HCT116 (cell line): Measurements from ENCODE around the gene FRMD4A. TPM values are rescaled to one million over a fixed set of nuclear protein-coding genes. Genes with fewer than 3 reads are reported as not detected.

ENCODE experiments used
- ATAC-seq: fragments of 200-7000 bp; cut with Tn5 transposase; 2 replicates; pipeline ENCODE4 v1.9.1; 2020; ENCODE audit warnings: mild to moderate bottlenecking, moderate library complexity
- BruUV-seq: library from RNA; stranded (reverse); fragments of 400-500 nt; replicated peaks from 2 replicates; lab custom pipeline; 2021; lab: Mats Ljungman, UMichigan
- CTCF ChIA-PET: fragments of 300-600 bp; sonication (Branson Sonifier 250); formaldehyde crosslinking; loops from one replicate; lab custom pipeline; 2021; ENCODE audit warnings: antibody characterized with exemption; lab: Charles Lee
- POLR2A ChIA-PET: fragments of 300-600, 350-600 bp; sonication (Branson Sonifier 250); formaldehyde crosslinking; loops from one replicate; lab custom pipeline; 2021; ENCODE audit warnings: antibody characterized with exemption; lab: Charles Lee
- RAD21 ChIA-PET, 2 experiments: fragments of 300-600 bp; sonication (Branson Sonifier 250); formaldehyde crosslinking; loops; one replicate each; lab custom pipeline; 2023; ENCODE audit warnings: low total read pairs in 2 of 2; ENCODE audit not compliant: uncharacterized antibody in 2 of 2, unreplicated experiment in 2 of 2, low non-redundant PET in 1 of 2; lab: Charles Lee
- DNase-seq: peaks from one replicate; pipeline ENCODE4 v3.0.0-alpha.2; 2010; ENCODE audit warnings: low read depth, low spot score
- H2AFZ ChIP-seq: fragments of 200-600 bp; shearing (Covaris generic), sonication (generic); 2 replicates; pipeline ENCODE4 v1.6.1; 2017; ENCODE audit warnings: low read depth, mixed run types, mixed read lengths, antibody characterized with exemption, low read length; ENCODE audit not compliant: poor library complexity, severe bottlenecking
- H3K27ac ChIP-seq: 2 replicates; pipeline ENCODE4 v1.5.1; 2012; ENCODE audit warnings: low read depth, low read length
- H3K27me3 ChIP-seq: fragments of 200-600 bp; sonication (generic); 2 replicates; pipeline ENCODE4 v1.6.1; 2016; ENCODE audit warnings: mixed run types, low read length, mixed read lengths; ENCODE audit not compliant: insufficient read depth
- H3K36me3 ChIP-seq, 2 experiments: fragments of 200-500 bp in 1 of 2; fragments of 200-600 bp in 1 of 2; sonication (Bioruptor generic) in 1 of 2; sonication (generic) in 1 of 2; 2 replicates each; pipeline versions ENCODE4 v1.5.1 to v1.6.1; 2014 to 2016; ENCODE audit warnings: low read length in 2 of 2, inconsistent platforms in 1 of 2, mixed read lengths in 1 of 2, mixed run types in 1 of 2; ENCODE audit not compliant: insufficient read depth in 2 of 2, control insufficient read depth in 1 of 2
- H3K4me1 ChIP-seq, 2 experiments: fragments of 200-600 bp in 1 of 2; sonication (generic) in 1 of 2; 2 replicates each; pipeline versions ENCODE4 v1.5.1 to v1.6.1; 2012 to 2017; ENCODE audit warnings: low read length in 2 of 2, inconsistent platforms in 1 of 2, mild to moderate bottlenecking in 1 of 2, mixed read lengths in 1 of 2, mixed run types in 1 of 2, moderate library complexity in 1 of 2; ENCODE audit not compliant: insufficient read depth in 2 of 2, control insufficient read depth in 1 of 2
- H3K4me2 ChIP-seq: fragments of 200-600 bp; sonication (generic); 2 replicates; pipeline ENCODE4 v1.6.1; 2017; ENCODE audit warnings: mixed run types, low read length, mixed read lengths
- H3K4me3 ChIP-seq, 2 experiments: fragments of 200-600 bp in 1 of 2; sonication (generic) in 1 of 2; replicated peaks in 1 of 2; 2 replicates each; pipeline ENCODE4 v1.5.1; 2011 to 2016; ENCODE audit warnings: low read length in 2 of 2, control low read depth in 1 of 2, low read depth in 1 of 2, mild to moderate bottlenecking in 1 of 2, mixed read lengths in 1 of 2, mixed run types in 1 of 2
- H3K79me2 ChIP-seq: fragments of 200-600 bp; sonication (generic); 2 replicates; pipeline ENCODE4 v1.6.1; 2017; ENCODE audit warnings: mild to moderate bottlenecking, mixed run types, low read length, moderate library complexity, mixed read lengths; ENCODE audit not compliant: insufficient read depth
- H3K9ac ChIP-seq: fragments of 200-600 bp; sonication (generic); 2 replicates; pipeline ENCODE4 v1.6.1; 2016; ENCODE audit warnings: low read length, mixed read lengths
- H3K9me2 ChIP-seq: fragments of 200-600 bp; sonication (generic), shearing (Covaris generic); 2 replicates; pipeline ENCODE4 v1.6.1; 2017; ENCODE audit warnings: mixed run types, mild to moderate bottlenecking, moderate library complexity; ENCODE audit not compliant: insufficient read depth
- H3K9me3 ChIP-seq, 2 experiments: fragments of 200-500 bp in 1 of 2; fragments of 200-600 bp in 1 of 2; sonication (Bioruptor generic) in 1 of 2; sonication (generic) in 1 of 2; 2 replicates each; pipeline ENCODE4 v1.6.1; 2014 to 2017; ENCODE audit warnings: low read length in 2 of 2, mixed read lengths in 2 of 2, inconsistent platforms in 1 of 2, low read depth in 1 of 2, mild to moderate bottlenecking in 1 of 2, mixed run types in 1 of 2, moderate library complexity in 1 of 2; ENCODE audit not compliant: control insufficient read depth in 1 of 2, insufficient read depth in 1 of 2
- H4K20me1 ChIP-seq: fragments of 200-600 bp; sonication (generic), shearing (Covaris generic); 2 replicates; pipeline ENCODE4 v1.6.1; 2017; ENCODE audit warnings: mixed run types, mild to moderate bottlenecking, moderate library complexity; ENCODE audit not compliant: insufficient read depth
- ATF3 ChIP-seq: IDR thresholded peaks from 2 replicates; pipeline ENCODE4 v1.6.1; 2012
- CEBPB ChIP-seq: IDR thresholded peaks from 2 replicates; pipeline ENCODE4 v1.6.1; 2012; ENCODE audit warnings: low read depth
- EGR1 ChIP-seq: IDR thresholded peaks from 2 replicates; pipeline ENCODE4 v1.6.1; 2012; ENCODE audit warnings: low read depth
- ELF1 ChIP-seq: IDR thresholded peaks from 2 replicates; pipeline ENCODE4 v1.6.1; 2012; ENCODE audit warnings: low read depth, borderline replicate concordance
- EZH2 ChIP-seq: fragments of 200-600 bp; sonication (generic); IDR thresholded peaks from 2 replicates; pipeline ENCODE4 v1.6.1; 2017; ENCODE audit warnings: antibody characterized with exemption, mixed run types
- JUND ChIP-seq: IDR thresholded peaks from 2 replicates; pipeline ENCODE4 v1.6.1; 2012
- POLR2A ChIP-seq: IDR thresholded peaks from 2 replicates; pipeline ENCODE4 v1.7.0; 2011; ENCODE audit warnings: borderline replicate concordance; ENCODE audit not compliant: insufficient read depth, insufficient read length; ENCODE audit errors: extremely low read depth
- POLR2AphosphoS5 ChIP-seq: IDR thresholded peaks from 2 replicates; pipeline ENCODE4 v1.6.1; 2011; ENCODE audit warnings: mild to moderate bottlenecking, low read depth, low read length, moderate library complexity
- RAD21 ChIP-seq: IDR thresholded peaks from 2 replicates; pipeline ENCODE4 v1.6.1; 2012; ENCODE audit warnings: low read depth, mild to moderate bottlenecking
- SP1 ChIP-seq: IDR thresholded peaks from 2 replicates; pipeline ENCODE4 v1.6.1; 2012; ENCODE audit warnings: low read depth
- TCF7L2 ChIP-seq: IDR thresholded peaks from 2 replicates; pipeline ENCODE4 v1.7.0; 2011; ENCODE audit warnings: borderline replicate concordance, inconsistent platforms; ENCODE audit not compliant: insufficient read depth, insufficient read length; ENCODE audit errors: extremely low read depth
- ZBTB33 ChIP-seq: IDR thresholded peaks from 2 replicates; pipeline ENCODE4 v1.6.1; 2011; ENCODE audit warnings: mild to moderate bottlenecking, low read length, moderate library complexity; ENCODE audit not compliant: insufficient replicate concordance; ENCODE audit errors: extremely low read depth
- ZFX ChIP-seq: fragments of 450-650 bp; IDR thresholded peaks from 2 replicates; pipeline ENCODE4 v1.6.1; 2017
- ZNF274 ChIP-seq: fragments of 200-500 bp; sonication (Bioruptor generic); IDR thresholded peaks from 2 replicates; pipeline ENCODE4 v1.6.1; 2014; ENCODE audit warnings: mild to moderate bottlenecking, low read depth, low read length, inconsistent platforms
- intact Hi-C: fragments of 100-400 bp; cut with micrococcal nuclease; formaldehyde crosslinking; loops from 2 replicates; pipeline ENCODE4 v1.10.0; 2022
- total RNA-seq: library from RNA; stranded (reverse); gene quantifications from one replicate; pipeline ENCODE4 v1.2.1, GENCODE V29; 2021; ENCODE audit not compliant: unreplicated experiment
- TF ChIP-seq, protein P1 (sequence below): IDR thresholded peaks from 2 replicates; pipeline ENCODE4 v1.6.1; 2012; ENCODE audit warnings: low read depth
- TF ChIP-seq, protein P2 (sequence below), 3 experiments: fragments of 200-600 bp in 1 of 3; sonication (generic) in 1 of 3; IDR thresholded peaks in 2 of 3; conservative IDR thresholded peaks in 1 of 3; 2 replicates each; pipeline ENCODE4 v1.5.1; 2012 to 2017; ENCODE audit warnings: low read depth in 2 of 3, low read length in 2 of 3, antibody characterized with exemption in 1 of 3, borderline replicate concordance in 1 of 3, control low read depth in 1 of 3, mild to moderate bottlenecking in 1 of 3, mixed read lengths in 1 of 3, mixed run types in 1 of 3, moderate library complexity in 1 of 3; ENCODE audit not compliant: insufficient read depth in 1 of 3

FRMD4A gene
- total RNA-seq, 1 experiment from 2014 or later, result 0.20 TPM

- Histone ChIP-seq H3K79me2 (no peaks in the 10 kb centered on the region), H2AFZ (no peak overlapping the region), H3K9ac (no peak overlapping the region), H3K36me3 (no peaks in the 10 kb centered on the region), H3K27me3 (peaks cover 19% of the 10 kb centered on the region; the same call in 1 of the 2 replicates), H3K9me2 (no peaks in the 10 kb centered on the region), H3K9me3 (no peaks in the 10 kb centered on the region), H3K4me1 (peaks cover 2 to 18% of the 10 kb centered on the region in 2 experiments; a peak in 3 of 4 replicates), H4K20me1 (no peaks in the 10 kb centered on the region), H3K27ac (no peak overlapping the region), H3K4me2 (no peak overlapping the region), H3K4me3 (no peak overlapping the region)
- ChIA-PET CTCF (interaction anchor here (0.6 kb wide), 1 partner anchor 75 kb away, joined by 3 read pairs; no protein-coding TSS in a partner anchor), POLR2A (no interaction called here), RAD21 (no interaction called here)
- no TSS peak for BruUV-seq
- no peak for DNase-seq
- no peak for TF ChIP-seq EZH2
- TF ChIP-seq ZBTB33, result no peak
- TF ChIP-seq ATF3, result no peak
- TF ChIP-seq ZFX, result no peak
- no peak for TF ChIP-seq POLR2A
- no peak for TF ChIP-seq TCF7L2
- no peak for TF ChIP-seq SP1
- no peak for TF ChIP-seq RAD21
- TF ChIP-seq, protein P1, sequence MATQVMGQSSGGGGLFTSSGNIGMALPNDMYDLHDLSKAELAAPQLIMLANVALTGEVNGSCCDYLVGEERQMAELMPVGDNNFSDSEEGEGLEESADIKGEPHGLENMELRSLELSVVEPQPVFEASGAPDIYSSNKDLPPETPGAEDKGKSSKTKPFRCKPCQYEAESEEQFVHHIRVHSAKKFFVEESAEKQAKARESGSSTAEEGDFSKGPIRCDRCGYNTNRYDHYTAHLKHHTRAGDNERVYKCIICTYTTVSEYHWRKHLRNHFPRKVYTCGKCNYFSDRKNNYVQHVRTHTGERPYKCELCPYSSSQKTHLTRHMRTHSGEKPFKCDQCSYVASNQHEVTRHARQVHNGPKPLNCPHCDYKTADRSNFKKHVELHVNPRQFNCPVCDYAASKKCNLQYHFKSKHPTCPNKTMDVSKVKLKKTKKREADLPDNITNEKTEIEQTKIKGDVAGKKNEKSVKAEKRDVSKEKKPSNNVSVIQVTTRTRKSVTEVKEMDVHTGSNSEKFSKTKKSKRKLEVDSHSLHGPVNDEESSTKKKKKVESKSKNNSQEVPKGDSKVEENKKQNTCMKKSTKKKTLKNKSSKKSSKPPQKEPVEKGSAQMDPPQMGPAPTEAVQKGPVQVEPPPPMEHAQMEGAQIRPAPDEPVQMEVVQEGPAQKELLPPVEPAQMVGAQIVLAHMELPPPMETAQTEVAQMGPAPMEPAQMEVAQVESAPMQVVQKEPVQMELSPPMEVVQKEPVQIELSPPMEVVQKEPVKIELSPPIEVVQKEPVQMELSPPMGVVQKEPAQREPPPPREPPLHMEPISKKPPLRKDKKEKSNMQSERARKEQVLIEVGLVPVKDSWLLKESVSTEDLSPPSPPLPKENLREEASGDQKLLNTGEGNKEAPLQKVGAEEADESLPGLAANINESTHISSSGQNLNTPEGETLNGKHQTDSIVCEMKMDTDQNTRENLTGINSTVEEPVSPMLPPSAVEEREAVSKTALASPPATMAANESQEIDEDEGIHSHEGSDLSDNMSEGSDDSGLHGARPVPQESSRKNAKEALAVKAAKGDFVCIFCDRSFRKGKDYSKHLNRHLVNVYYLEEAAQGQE, result no peak
- no peak for TF ChIP-seq ZNF274
- TF ChIP-seq, protein P2, sequence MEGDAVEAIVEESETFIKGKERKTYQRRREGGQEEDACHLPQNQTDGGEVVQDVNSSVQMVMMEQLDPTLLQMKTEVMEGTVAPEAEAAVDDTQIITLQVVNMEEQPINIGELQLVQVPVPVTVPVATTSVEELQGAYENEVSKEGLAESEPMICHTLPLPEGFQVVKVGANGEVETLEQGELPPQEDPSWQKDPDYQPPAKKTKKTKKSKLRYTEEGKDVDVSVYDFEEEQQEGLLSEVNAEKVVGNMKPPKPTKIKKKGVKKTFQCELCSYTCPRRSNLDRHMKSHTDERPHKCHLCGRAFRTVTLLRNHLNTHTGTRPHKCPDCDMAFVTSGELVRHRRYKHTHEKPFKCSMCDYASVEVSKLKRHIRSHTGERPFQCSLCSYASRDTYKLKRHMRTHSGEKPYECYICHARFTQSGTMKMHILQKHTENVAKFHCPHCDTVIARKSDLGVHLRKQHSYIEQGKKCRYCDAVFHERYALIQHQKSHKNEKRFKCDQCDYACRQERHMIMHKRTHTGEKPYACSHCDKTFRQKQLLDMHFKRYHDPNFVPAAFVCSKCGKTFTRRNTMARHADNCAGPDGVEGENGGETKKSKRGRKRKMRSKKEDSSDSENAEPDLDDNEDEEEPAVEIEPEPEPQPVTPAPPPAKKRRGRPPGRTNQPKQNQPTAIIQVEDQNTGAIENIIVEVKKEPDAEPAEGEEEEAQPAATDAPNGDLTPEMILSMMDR (IDR thresholded peaks at IDR 0.05 in 2 of 3, conservative IDR thresholded peaks at IDR 0.05 in 1 of 3; ENCODE audit: borderline replicate concordance in 1 of 3, insufficient read depth in 1 of 3, low read depth in 2 of 3, low read length in 2 of 3), result no peak
- no peak for TF ChIP-seq POLR2AphosphoS5
- TF ChIP-seq CEBPB, result no peak
- no peak for TF ChIP-seq EGR1
- no peak for TF ChIP-seq ELF1
- no peak for TF ChIP-seq JUND
- no peak for ATAC-seq
- intact Hi-C loops, result no loop called here
These were observed 87.5 kb downstream of the FRMD4A start for GRCh38 chr10:14243221-14243620.
